ENCODE data around the gene KIF5C. TPM values are rescaled to one million over a fixed set of nuclear protein-coding genes. Genes with fewer than 3 reads are reported as not detected.

The KIF5C gene
- total and polyA plus RNA-seq, 2 of the 13 experiments (the other 11 are each of a cell fraction or from before 2014, with no cell fraction given) = 0.15 to 0.20 TPM

GRCh38 chr2:149047118-149047517 lies 172.1 kb downstream of the KIF5C start:
- DNase-seq (ENCODE audit: low spot score) (no peak), FAIRE-seq (no peak), ATAC-seq (no peak)
- H3K27me3 ChIP-seq (ENCODE audit: control insufficient read depth in 1 of 2, insufficient read depth in 2 of 2, low read length in 2 of 2) = 0 out of 5 replicates have a peak, but pooled peaks cover 0 to 3% of the 10 kb centered on the region in 2 experiments
- TF ChIP-seq KMT2B (CRISPR knock-in tag; IDR thresholded peaks at IDR 0.05) (no peak), HMGXB3 (CRISPR knock-in tag; IDR thresholded peaks at IDR 0.05; ENCODE audit: borderline replicate concordance) (no peak), ZMYM2 (CRISPR knock-in tag; IDR thresholded peaks at IDR 0.05) (no peak), MAFG (CRISPR knock-in tag; IDR thresholded peaks at IDR 0.05) (no peak), ZNF790 (CRISPR knock-in tag; IDR thresholded peaks at IDR 0.05; ENCODE audit: borderline replicate concordance) (no peak), CREB1 (IDR thresholded peaks at IDR 0.05) (no peak), CREB1 (CRISPR knock-in tag; IDR thresholded peaks at IDR 0.05) (no peak), ZNF296 (CRISPR knock-in tag; conservative IDR thresholded peaks at IDR 0.05) (no peak)
- TF ChIP-seq, protein P1, sequence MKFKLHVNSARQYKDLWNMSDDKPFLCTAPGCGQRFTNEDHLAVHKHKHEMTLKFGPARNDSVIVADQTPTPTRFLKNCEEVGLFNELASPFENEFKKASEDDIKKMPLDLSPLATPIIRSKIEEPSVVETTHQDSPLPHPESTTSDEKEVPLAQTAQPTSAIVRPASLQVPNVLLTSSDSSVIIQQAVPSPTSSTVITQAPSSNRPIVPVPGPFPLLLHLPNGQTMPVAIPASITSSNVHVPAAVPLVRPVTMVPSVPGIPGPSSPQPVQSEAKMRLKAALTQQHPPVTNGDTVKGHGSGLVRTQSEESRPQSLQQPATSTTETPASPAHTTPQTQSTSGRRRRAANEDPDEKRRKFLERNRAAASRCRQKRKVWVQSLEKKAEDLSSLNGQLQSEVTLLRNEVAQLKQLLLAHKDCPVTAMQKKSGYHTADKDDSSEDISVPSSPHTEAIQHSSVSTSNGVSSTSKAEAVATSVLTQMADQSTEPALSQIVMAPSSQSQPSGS (CRISPR knock-in tag; IDR thresholded peaks at IDR 0.05) = no peak
- no peaks in the 10 kb centered on the region for H3K36me3 ChIP-seq (replicated peaks in 1 of 2; ENCODE audit: control insufficient read depth in 1 of 2, insufficient read depth in 2 of 2, low read length in 2 of 2)
- under 1% methylated on average over 2 of the region's 2 CpGs for WGBS (ENCODE audit: low lambda C conversion rate)
- peaks cover 4% of the 10 kb centered on the region; the same call in 1 of the 2 replicates for H3K9me3 ChIP-seq (ENCODE audit: low read length)
- no peak overlapping the region for H2AFZ ChIP-seq (ENCODE audit: low read length)
- no peak overlapping the region for H3K9ac ChIP-seq (ENCODE audit: insufficient read depth, low read depth, low read length)
- no TSS peak for BruUV-seq (replicated peaks)
- no peaks in the 10 kb centered on the region for H3K4me1 ChIP-seq (ENCODE audit: insufficient read depth, low read length)
- POLR2A ChIA-PET = no interaction called here
- H3K4me3 ChIP-seq (replicated peaks in 1 of 3; ENCODE audit: insufficient read depth in 1 of 3, low read depth in 2 of 3, low read length in 3 of 3) = no peak overlapping the region
- H3K79me2 ChIP-seq (ENCODE audit: insufficient read depth, low read length) = no peaks in the 10 kb centered on the region
- no peak overlapping the region for H3K27ac ChIP-seq (ENCODE audit: extremely low read length, insufficient read depth, low read length)
- no peaks in the 10 kb centered on the region for H4K20me1 ChIP-seq (ENCODE audit: insufficient read depth, low read length)
- no peak overlapping the region for H3K4me2 ChIP-seq (ENCODE audit: low read depth, low read length)
- intact Hi-C loops (cut with micrococcal nuclease; ENCODE audit: unreplicated experiment) = no loop called here
- in situ Hi-C loops (cut with HindIII; ENCODE audit: extremely low pct_ligation_motif_present, low pct_unique_long_range_greater_than_20kb) = no loop called here
- CTCF ChIA-PET (ENCODE audit: low intra/inter-chr PET ratio, low total read pairs) = no interaction called here
